GM18873 (cell line): ENCODE data around the gene ERCC2.
A peak's percentile ranks its signal among the peaks of the same experiment; 100 is the strongest.
"Not testable (repeated sequence)": the region's sequence is repeated elsewhere in the genome, so short reads cannot be mapped to it uniquely, and the experiment has no call there.

Source experiments
- ATAC-seq: cut with Tn5 transposase; IDR thresholded peaks from one replicate; pipeline ENCODE4 v1.9.1; 2021; ENCODE audit warnings: mild to moderate bottlenecking, moderate library complexity, moderate number of reproducible peaks; ENCODE audit not compliant: unreplicated experiment, low FRiP score

ERCC2 gene

DNA sequence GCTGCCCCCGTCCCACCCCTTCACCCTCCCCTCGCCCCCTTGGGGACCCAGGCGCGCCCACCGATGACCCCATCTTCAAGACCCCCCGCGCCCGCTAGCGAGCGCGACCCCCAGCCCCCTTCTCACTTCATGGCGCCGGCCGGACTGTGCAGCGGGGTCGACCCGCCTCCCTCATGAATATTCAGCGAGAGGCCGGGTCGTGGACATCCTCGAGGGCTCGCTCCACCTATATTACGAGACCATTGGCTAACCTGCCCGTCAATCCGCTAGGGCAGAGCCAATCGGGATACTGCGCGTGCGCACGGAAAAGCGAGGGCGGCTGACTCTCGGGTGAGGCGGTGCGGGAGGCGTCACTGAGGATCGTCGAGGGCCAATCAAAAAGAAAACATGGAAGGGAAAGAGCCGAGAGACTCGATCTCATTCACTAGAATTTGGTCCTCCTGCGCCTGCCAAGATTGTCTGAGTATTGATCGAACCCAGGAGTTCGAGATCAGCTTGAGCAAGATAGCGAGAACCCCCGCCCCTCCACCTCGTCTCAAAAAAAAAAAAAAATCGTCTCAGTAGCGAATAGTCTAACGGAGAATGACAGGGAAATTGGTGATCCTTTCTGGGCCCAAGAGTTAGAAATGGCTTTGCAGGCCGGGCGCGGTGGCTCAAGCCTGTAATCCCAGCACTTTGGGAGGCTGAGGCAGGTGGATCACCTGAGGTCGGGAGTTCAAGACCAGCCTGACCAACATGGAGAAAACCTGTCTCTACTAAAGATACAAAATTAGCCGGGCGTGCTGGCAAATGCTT lies at the start of gene ERCC2:
Gene ERCC2, minus strand, starts transcription at position 164 of the 795 bp plus-strand sequence. Its CDS starts 33 bp downstream, at position 131.
- peak; percentile 91 for ATAC-seq

- ATAC-seq = no peak
Observed at GRCh38 chr19:45419895-45420294, 49.5 kb upstream of the ERCC2 start.

GRCh38 chr19:45419396-45419795 lies 49.0 kb upstream of the ERCC2 start:
- no peak for ATAC-seq

DNA sequence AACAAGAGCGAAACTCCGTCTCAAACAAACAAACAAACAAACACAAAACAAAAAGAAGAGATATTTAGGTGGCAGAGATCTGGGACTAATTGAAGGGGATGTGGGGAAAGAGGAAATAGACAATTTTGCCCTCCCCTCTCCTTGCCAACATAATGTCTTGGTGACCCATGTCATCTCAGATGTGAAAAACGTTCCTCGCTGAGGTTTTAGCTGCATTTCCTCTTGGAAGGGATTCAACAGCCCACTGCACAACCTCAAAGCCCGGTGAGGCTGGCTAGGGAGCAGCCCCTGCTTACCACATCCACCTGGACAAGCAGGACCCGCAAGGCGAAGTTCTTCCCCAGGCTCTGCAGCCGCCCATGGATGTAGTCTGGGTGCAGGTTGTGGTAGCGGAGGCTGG lies 48.4 kb upstream of the ERCC2 start:
- no peak for ATAC-seq

- ATAC-seq = no peak
Observed at GRCh38 chr19:45417151-45417550, 46.8 kb upstream of the ERCC2 start.

DNA sequence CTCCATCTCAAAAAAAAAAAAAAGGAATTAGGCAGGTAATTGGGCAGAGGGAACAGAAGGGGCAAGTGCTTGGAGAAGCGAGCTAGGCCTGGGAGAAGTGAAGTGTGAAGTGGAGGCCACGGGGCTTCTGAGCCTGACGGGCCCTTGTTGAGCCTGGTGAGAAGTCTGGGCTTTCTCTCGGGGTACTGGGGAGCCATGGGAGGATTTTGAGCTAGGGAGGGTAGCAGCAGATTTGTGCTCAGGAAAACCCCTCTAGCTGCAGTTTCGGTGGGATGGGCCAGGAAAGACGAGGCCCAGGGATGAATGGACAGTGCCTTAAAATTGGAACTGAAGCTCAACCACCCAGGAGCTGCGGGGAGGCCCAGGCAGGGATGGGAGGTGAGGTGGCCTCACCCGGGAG lies 44.1 kb upstream of the ERCC2 start:
- no peak for ATAC-seq

- ATAC-seq = no peak
Observed at GRCh38 chr19:45413497-45413896, 43.1 kb upstream of the ERCC2 start.

GRCh38 chr19:45410330-45410729 lies 40.0 kb upstream of the ERCC2 start:
- not testable (repeated sequence) for ATAC-seq

DNA sequence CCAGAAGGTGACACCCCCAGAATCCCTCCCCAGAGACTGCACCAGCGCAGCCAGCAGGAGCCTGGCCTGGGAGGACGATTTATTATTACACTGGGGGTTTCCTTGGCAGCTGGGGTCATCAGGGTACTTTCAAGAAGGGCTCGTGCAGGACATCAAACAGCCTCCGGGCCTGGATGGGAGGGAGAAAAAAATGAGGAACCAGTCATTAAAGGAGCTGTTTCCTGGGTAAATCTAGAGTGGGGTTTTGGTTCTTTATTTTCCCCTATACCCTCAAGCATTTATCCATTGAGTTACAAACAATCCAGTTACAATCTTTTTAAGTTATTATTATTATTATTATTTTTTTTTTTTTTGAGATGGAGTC lies 39.2 kb upstream of the ERCC2 start:
- no peak for ATAC-seq

- ATAC-seq = no peak
Observed at GRCh38 chr19:45408830-45409556, 38.6 kb upstream of the ERCC2 start.

DNA sequence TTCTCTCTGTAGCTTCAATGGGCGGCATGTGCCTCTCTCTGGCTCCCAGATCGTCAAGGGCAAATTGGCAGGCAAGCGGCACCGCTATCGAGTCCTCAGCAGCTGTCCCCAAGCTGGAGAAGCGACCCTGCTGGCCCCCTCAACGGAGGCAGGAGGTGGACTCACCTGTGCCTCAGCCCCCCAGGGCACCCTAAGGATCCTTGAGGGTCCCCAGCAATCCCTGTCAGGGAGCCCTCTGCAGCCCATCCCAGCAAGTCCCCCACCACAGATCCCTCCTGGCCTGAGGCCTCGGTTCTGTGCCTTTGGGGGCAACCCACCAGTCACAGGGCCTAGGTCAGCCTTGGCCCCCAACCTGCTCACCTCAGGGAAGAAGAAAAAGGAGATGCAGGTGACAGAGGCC lies 37.7 kb upstream of the ERCC2 start:
- no peak for ATAC-seq

GRCh38 chr19:45407585-45407984 lies 37.2 kb upstream of the ERCC2 start:
- not testable (repeated sequence) for ATAC-seq

- no peak for ATAC-seq
Observed at GRCh38 chr19:45407091-45407375, 36.7 kb upstream of the ERCC2 start.

DNA sequence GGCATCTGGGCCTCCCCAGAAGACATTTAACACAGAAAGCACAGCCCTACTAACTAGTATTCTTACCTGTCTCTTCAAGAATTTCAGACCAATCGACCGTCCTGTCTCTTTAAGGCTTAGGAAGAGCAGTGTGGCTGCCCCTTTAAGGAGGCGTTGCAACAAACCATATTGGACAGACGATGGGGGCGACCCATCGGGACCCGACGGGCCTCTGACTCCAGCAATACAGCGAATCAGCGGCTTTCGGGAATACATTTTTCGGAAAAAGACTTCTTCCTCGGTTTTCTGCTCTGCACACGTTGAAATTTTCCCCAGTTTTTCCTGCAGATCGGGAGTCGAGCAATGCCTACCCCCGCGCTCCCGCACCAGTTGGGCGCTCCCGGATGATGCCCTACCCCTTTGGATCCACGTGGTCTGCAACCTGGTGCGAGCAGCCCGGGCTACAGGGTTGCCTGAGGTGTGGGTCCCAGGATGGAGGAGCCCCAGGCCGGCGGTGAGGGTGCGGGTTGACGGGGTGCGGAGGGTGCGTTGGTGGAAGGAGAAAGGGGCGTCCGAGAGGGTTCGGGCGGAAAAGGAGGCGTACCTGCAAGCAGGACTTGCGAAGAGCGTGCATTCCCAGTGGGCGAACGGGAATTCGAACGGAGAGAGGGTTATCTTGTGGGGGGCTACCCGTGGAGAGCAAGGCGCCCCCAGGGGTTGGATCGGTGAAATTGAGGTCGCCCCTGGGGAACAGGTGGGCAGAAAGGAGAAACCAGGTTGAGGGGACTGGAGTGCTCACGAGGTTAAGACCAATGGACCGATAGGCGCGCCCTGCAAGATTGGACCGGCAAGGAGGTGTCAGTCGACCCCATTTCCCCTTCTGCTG lies 36.1 kb upstream of the ERCC2 start, which contains the start of gene POLR1G:
Gene POLR1G, plus strand, starts transcription at position 419 of the 865 bp plus-strand sequence. Its CDS starts 53 bp downstream, at position 472.
- ATAC-seq = peak; percentile 61

DNA sequence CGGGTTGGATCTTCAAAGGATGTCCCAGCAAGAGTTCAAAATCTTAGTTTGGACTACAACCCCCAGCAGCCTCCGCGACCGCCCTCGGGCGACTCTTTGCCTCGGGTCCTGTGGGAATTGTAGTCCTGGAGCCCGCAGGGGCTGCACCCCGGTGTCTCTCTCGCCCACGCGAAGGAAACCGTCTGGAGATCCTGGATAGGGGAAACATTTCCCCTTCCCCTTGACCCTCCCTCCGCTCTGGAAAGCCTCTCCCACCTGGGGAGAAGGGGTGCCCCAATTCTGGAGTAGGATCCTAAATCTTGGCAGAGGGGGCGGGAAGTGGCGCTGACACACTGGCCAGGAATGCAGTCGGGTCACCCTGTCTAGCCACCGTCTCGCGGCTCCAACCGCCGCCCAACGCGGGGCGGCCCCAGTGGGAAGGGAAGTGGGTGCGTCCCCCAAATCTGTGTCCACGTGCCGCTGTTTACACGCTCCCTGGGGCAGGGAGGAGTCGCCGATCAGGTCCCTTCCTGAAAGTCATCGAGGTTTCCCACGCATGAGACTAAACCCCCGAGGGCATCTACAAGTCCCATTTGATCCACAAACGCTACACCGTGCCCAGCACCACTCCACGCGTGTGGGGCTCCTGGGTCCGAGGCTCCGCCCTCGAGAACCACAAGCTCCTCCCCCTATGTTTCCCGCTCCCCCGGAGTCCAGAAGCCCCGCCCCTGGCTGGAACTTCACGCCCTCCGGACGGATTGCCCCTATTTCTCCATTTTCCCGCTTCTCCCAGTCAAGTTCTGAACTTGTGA lies 35.3 kb upstream of the ERCC2 start:
- peak; percentile 39 for ATAC-seq

- ATAC-seq = no peak
Observed at GRCh38 chr19:45404557-45405434, 34.4 kb upstream of the ERCC2 start, which contains the start of gene PPP1R13L. PPP1R13L (minus strand) TSS chr19:45405069; CDS start chr19:45398318, 6,751 bp downstream.

GRCh38 chr19:45403781-45404556 lies 33.6 kb upstream of the ERCC2 start:
- ATAC-seq = no peak

DNA sequence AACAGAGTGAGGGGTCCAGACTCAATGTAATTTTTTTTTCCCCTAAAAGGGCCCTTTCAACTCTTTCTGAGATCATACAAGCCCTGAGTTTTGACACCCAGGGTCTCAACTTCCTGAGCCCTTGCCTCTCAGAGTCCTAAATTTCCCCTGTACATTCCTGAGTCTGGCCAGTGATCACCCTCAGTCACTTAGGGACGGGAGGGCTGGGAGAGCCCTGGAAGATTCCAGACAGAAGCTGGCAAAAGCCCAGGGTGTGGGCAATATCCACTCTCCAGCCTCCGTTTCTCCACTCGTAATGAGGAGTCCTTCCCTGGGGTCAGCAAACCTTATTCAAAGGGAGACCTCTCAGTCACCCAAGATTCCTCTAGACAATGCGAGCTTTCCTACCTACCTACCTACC lies 32.9 kb upstream of the ERCC2 start:
- no peak for ATAC-seq
